HepG2 (cell line): ENCODE data around the gene SOCS7. TPM values are rescaled to one million over a fixed set of nuclear protein-coding genes. Genes with fewer than 3 reads are reported as not detected.

Experiments
- ARNTL ChIP-seq: sonication (generic); formaldehyde crosslinking; IDR thresholded peaks from 2 replicates; pipeline ENCODE4 v1.4.0; 2020; ENCODE audit warnings: mild to moderate bottlenecking, missing genetic modification reagents
- BCL6 ChIP-seq: IDR thresholded peaks from 2 replicates; pipeline ENCODE4 v1.6.1; 2016; ENCODE audit warnings: missing genetic modification reagents, missing compliant biosample characterization
- CEBPZ ChIP-seq: IDR thresholded peaks from 2 replicates; pipeline ENCODE4 v1.6.1; 2012; ENCODE audit warnings: low read length, improper control_type of control experiment
- ESRRA ChIP-seq: sonication (generic); formaldehyde crosslinking; IDR thresholded peaks from 2 replicates; pipeline ENCODE4 v1.5.1; 2020; ENCODE audit warnings: mild to moderate bottlenecking, low read depth, missing genetic modification reagents
- FOXK1 ChIP-seq: sonication (generic); formaldehyde crosslinking; IDR thresholded peaks from 2 replicates; pipeline ENCODE4 v1.4.0; 2020; ENCODE audit warnings: low read depth, missing genetic modification reagents, borderline replicate concordance
- NFRKB ChIP-seq: fragments of 450-650 bp; IDR thresholded peaks from 2 replicates; pipeline ENCODE4 v1.6.1; 2017
- PAWR ChIP-seq: sonication (generic); formaldehyde crosslinking; IDR thresholded peaks from 2 replicates; pipeline ENCODE4 v1.4.0; 2020; ENCODE audit warnings: missing genetic modification reagents, mild to moderate bottlenecking, borderline replicate concordance
- PPARG ChIP-seq: conservative IDR thresholded peaks from 2 replicates; pipeline ENCODE4 v1.6.1; 2016; ENCODE audit warnings: missing biosample characterization, missing genetic modification reagents
- PTBP1 ChIP-seq: fragments of 200-400 bp; formaldehyde crosslinking; IDR thresholded peaks from 2 replicates; pipeline ENCODE4 v1.6.1; 2018; ENCODE audit warnings: low read length, low read depth; ENCODE audit not compliant: poor library complexity, severe bottlenecking
- RERE ChIP-seq: IDR thresholded peaks from 2 replicates; pipeline ENCODE4 v1.6.1; 2016; ENCODE audit warnings: low read depth, missing genetic modification reagents, missing compliant biosample characterization
- SIX4 ChIP-seq: sonication (generic); formaldehyde crosslinking; IDR thresholded peaks from 2 replicates; pipeline ENCODE4 v1.4.0; 2020; ENCODE audit warnings: missing genetic modification reagents
- ZBTB44 ChIP-seq: sonication (generic); formaldehyde crosslinking; IDR thresholded peaks from 2 replicates; pipeline ENCODE4 v1.4.0; 2020; ENCODE audit warnings: missing genetic modification reagents
- ZNF136 ChIP-seq: sonication (generic); formaldehyde crosslinking; IDR thresholded peaks from 2 replicates; pipeline ENCODE4 v1.8.1; 2022; ENCODE audit warnings: low read depth, mild to moderate bottlenecking, moderate library complexity, missing genetic modification reagents
- ZNF138 ChIP-seq: sonication (generic); formaldehyde crosslinking; IDR thresholded peaks from 2 replicates; pipeline ENCODE4 v1.5.0; 2020; ENCODE audit warnings: mild to moderate bottlenecking, low read depth, missing genetic modification reagents
- ZNF256 ChIP-seq: sonication (generic); formaldehyde crosslinking; conservative IDR thresholded peaks from 2 replicates; pipeline ENCODE4 v1.4.0; 2020; ENCODE audit warnings: missing genetic modification reagents
- ZNF431 ChIP-seq: sonication (generic); formaldehyde crosslinking; IDR thresholded peaks from 2 replicates; pipeline ENCODE4 v1.9.0; 2022; ENCODE audit warnings: missing genetic modification reagents, low read depth, mild to moderate bottlenecking, borderline replicate concordance
- ZNF441 ChIP-seq: sonication (generic); formaldehyde crosslinking; IDR thresholded peaks from 2 replicates; pipeline ENCODE4 v1.7.0; 2021; ENCODE audit warnings: missing genetic modification reagents, borderline replicate concordance
- ZNF672 ChIP-seq: sonication (generic); formaldehyde crosslinking; IDR thresholded peaks from 2 replicates; pipeline ENCODE4 v1.8.1; 2022; ENCODE audit warnings: missing genetic modification reagents
- ZNF746 ChIP-seq: sonication (generic); formaldehyde crosslinking; IDR thresholded peaks from 2 replicates; pipeline ENCODE4 v1.8.0; 2022; ENCODE audit warnings: mild to moderate bottlenecking, missing genetic modification reagents
- polyA plus RNA-seq, 8 experiments: library from polyadenylated mRNA; depleted of rRNA in 3 of 8; stranded (reverse) in 7 of 8; unstranded in 1 of 8; fragments of >200 nt; fragmentation: Illumina TruSeq in 4 of 8; extraction: Trizol in 4 of 8; gene quantifications; 2 replicates each; pipeline versions ENCODE4 v1.2.1 to v1.2.3, GENCODE V29; 2011 to 2016; ENCODE audit warnings: low read depth in 4 of 8, missing spikeins in 1 of 8, mixed read lengths in 1 of 8; ENCODE audit not compliant: insufficient read depth in 1 of 8
- total RNA-seq, 5 experiments: library from RNA; depleted of rRNA; stranded (reverse); fragments of >200 nt; fragmentation: Illumina TruSeq; extraction: Trizol; gene quantifications; 2 replicates each; pipeline ENCODE4 v1.2.3, GENCODE V29; 2016; ENCODE audit warnings: low read depth in 1 of 5

SOCS7 gene
- total and polyA plus RNA-seq, 2 of the 13 experiments (the other 11 are each of a cell fraction or from before 2014, with no cell fraction given): 19.2 to 24.2 TPM

GRCh38 chr17:38351412-38352222 is at the start of gene SOCS7 (continued):
- TF ChIP-seq ZNF256 (peak; percentile 84; the same call in 1 of the 2 replicates), ZNF672 (no peak; the same call in 1 of the 2 replicates), ZNF441 (CRISPR knock-in tag) (peak; percentile 59), BCL6 (CRISPR knock-in tag) (peak; percentile 62), PPARG (CRISPR knock-in tag) (no peak), ZNF431 (CRISPR knock-in tag) (peak; percentile 89), ARNTL (CRISPR knock-in tag) (peak; percentile 53; the same call in 1 of the 2 replicates), ESRRA (CRISPR knock-in tag) (no peak; the same call in 1 of the 2 replicates), NFRKB (no peak), ZNF138 (CRISPR knock-in tag) (no peak), ZBTB44 (CRISPR knock-in tag) (0 out of 2 replicates have a peak, but pooled peaks have one; percentile 23), CEBPZ (no peak), ZNF136 (peak; percentile 86; the same call in 1 of the 2 replicates), PAWR (no peak), RERE (CRISPR knock-in tag) (peak; percentile 33; the same call in 1 of the 2 replicates), ZNF746 (CRISPR knock-in tag) (peak; percentile 44), PTBP1 (no peak), SIX4 (0 out of 2 replicates have a peak, but pooled peaks have one; percentile 33), FOXK1 (peak; percentile 74; the same call in 1 of the 2 replicates)
